GM12873 (cell line): ENCODE measurements around the gene CAMK1D.

Source experiments
- CTCF ChIP-seq: IDR thresholded peaks from 2 replicates; pipeline ENCODE4 v1.5.1; 2012; ENCODE audit warnings: low read depth, mild to moderate bottlenecking, moderate library complexity, low read length, control low read depth; ENCODE audit not compliant: insufficient read depth; ENCODE audit errors: missing control alignments

The CAMK1D gene

GRCh38 chr10:12799714-12800113 lies 450.4 kb downstream of the CAMK1D start:
- TF ChIP-seq CTCF, result no peak

- peak; percentile 10 for TF ChIP-seq CTCF
These were observed 451.0 kb downstream of the CAMK1D start for GRCh38 chr10:12800302-12800701.

- no peak for TF ChIP-seq CTCF
These were observed 452.1 kb downstream of the CAMK1D start for GRCh38 chr10:12801214-12802087.

- TF ChIP-seq CTCF, result no peak
These were observed 454.4 kb downstream of the CAMK1D start for GRCh38 chr10:12803776-12804175.

GRCh38 chr10:12806228-12807095 lies 457.1 kb downstream of the CAMK1D start:
- TF ChIP-seq CTCF, result no peak

GRCh38 chr10:12807096-12807755 lies 457.9 kb downstream of the CAMK1D start:
- no peak for TF ChIP-seq CTCF
